K562 (cell line): ENCODE data around the gene CENPV.

Source experiments
- CTCF ChIP-seq, 3 experiments: IDR thresholded peaks in 2 of 3; conservative IDR thresholded peaks in 1 of 3; 2 replicates each; pipeline ENCODE4 v1.5.1; 2011 to 2012; ENCODE audit warnings: low read length in 3 of 3, mild to moderate bottlenecking in 3 of 3, control low read depth in 2 of 3, improper control_type of control experiment in 1 of 3, inconsistent platforms in 1 of 3, low read depth in 1 of 3, mixed read lengths in 1 of 3, moderate library complexity in 1 of 3; ENCODE audit not compliant: insufficient read depth in 2 of 3
- MECOM ChIP-seq: fragments of 250-450 bp; sonication (Bioruptor Pico); IDR thresholded peaks from 2 replicates; pipeline ENCODE4 v1.8.0; 2022; ENCODE audit warnings: inconsistent platforms
- TAF1 ChIP-seq: IDR thresholded peaks from 2 replicates; pipeline ENCODE4 v1.6.1; 2011; ENCODE audit warnings: mild to moderate bottlenecking, low read length, moderate library complexity; ENCODE audit not compliant: insufficient read depth, control insufficient read depth, severe bottlenecking; ENCODE audit errors: extremely low read depth

- no peak for TF ChIP-seq MECOM (CRISPR knock-in tag)
- no peak for TF ChIP-seq TAF1
- TF ChIP-seq CTCF (IDR thresholded peaks at IDR 0.05 in 2 of 3, conservative IDR thresholded peaks at IDR 0.05 in 1 of 3; ENCODE audit: insufficient read depth in 2 of 3, low read depth in 1 of 3, low read length in 3 of 3): no peak
Observed at GRCh38 chr17:16398270-16399267, 45.3 kb upstream of the CENPV start.
